ENCODE data around the gene PIR. TPM values are rescaled to one million over a fixed set of nuclear protein-coding genes. Genes with fewer than 3 reads are reported as not detected.

Gene PIR
- total RNA-seq, 1 experiment from 2014 or later = 17.1 TPM

GRCh38 chrX:15399962-15400391 lies 93.2 kb downstream of the PIR start:
- peaks cover 29% of the 10 kb centered on the region for H3K4me1 Mint-ChIP-seq
- H3K27ac Mint-ChIP-seq = no peak overlapping the region
- ChIA-PET POLR2A (interaction anchor here (0.6 kb wide), 1 partner anchor 9 kb away, joined by 7 read pairs; no protein-coding TSS in a partner anchor), CTCF (no interaction called here)
- no peak for DNase-seq (ENCODE audit: low spot score)
- no peak overlapping the region for H3K4me3 Mint-ChIP-seq
- no peaks in the 10 kb centered on the region for H3K27me3 Mint-ChIP-seq (ENCODE audit: low read depth)
- peaks cover 4% of the 10 kb centered on the region for H3K36me3 Mint-ChIP-seq
- ATAC-seq = no peak
- H3K9me3 Mint-ChIP-seq = peaks cover 8% of the 10 kb centered on the region
- TF ChIP-seq TEAD4 (CRISPR knock-in tag; IDR thresholded peaks at IDR 0.05) (no peak), HMGXB4 (CRISPR knock-in tag; IDR thresholded peaks at IDR 0.05) (no peak), CTCF (IDR thresholded peaks at IDR 0.05) (no peak), ZNF138 (CRISPR knock-in tag; conservative IDR thresholded peaks at IDR 0.05) (no peak), MYBL2 (CRISPR knock-in tag; IDR thresholded peaks at IDR 0.05) (no peak), SMAD3 (CRISPR knock-in tag; IDR thresholded peaks at IDR 0.05; ENCODE audit: borderline replicate concordance) (no peak), CBFB (CRISPR knock-in tag; IDR thresholded peaks at IDR 0.05; ENCODE audit: low read depth) (no peak), HMGA2 (CRISPR knock-in tag; IDR thresholded peaks at IDR 0.05) (no peak), PRRX2 (CRISPR knock-in tag; IDR thresholded peaks at IDR 0.05) (no peak), ETV6 (CRISPR knock-in tag; IDR thresholded peaks at IDR 0.05) (no peak), JUN (CRISPR knock-in tag; IDR thresholded peaks at IDR 0.05) (no peak), ATF1 (CRISPR knock-in tag; IDR thresholded peaks at IDR 0.05) (no peak)
- TF ChIP-seq, protein P1, sequence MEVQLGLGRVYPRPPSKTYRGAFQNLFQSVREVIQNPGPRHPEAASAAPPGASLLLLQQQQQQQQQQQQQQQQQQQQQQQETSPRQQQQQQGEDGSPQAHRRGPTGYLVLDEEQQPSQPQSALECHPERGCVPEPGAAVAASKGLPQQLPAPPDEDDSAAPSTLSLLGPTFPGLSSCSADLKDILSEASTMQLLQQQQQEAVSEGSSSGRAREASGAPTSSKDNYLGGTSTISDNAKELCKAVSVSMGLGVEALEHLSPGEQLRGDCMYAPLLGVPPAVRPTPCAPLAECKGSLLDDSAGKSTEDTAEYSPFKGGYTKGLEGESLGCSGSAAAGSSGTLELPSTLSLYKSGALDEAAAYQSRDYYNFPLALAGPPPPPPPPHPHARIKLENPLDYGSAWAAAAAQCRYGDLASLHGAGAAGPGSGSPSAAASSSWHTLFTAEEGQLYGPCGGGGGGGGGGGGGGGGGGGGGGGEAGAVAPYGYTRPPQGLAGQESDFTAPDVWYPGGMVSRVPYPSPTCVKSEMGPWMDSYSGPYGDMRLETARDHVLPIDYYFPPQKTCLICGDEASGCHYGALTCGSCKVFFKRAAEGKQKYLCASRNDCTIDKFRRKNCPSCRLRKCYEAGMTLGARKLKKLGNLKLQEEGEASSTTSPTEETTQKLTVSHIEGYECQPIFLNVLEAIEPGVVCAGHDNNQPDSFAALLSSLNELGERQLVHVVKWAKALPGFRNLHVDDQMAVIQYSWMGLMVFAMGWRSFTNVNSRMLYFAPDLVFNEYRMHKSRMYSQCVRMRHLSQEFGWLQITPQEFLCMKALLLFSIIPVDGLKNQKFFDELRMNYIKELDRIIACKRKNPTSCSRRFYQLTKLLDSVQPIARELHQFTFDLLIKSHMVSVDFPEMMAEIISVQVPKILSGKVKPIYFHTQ (CRISPR knock-in tag; IDR thresholded peaks at IDR 0.05) = no peak
- TF ChIP-seq, protein P2, sequence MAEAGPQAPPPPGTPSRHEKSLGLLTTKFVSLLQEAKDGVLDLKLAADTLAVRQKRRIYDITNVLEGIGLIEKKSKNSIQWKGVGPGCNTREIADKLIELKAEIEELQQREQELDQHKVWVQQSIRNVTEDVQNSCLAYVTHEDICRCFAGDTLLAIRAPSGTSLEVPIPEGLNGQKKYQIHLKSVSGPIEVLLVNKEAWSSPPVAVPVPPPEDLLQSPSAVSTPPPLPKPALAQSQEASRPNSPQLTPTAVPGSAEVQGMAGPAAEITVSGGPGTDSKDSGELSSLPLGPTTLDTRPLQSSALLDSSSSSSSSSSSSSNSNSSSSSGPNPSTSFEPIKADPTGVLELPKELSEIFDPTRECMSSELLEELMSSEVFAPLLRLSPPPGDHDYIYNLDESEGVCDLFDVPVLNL (CRISPR knock-in tag; IDR thresholded peaks at IDR 0.05; ENCODE audit: borderline replicate concordance, low read depth) = no peak

GRCh38 chrX:15398874-15399273 lies 94.3 kb downstream of the PIR start:
- peak overlapping the region; percentile 96 for H3K27ac Mint-ChIP-seq
- peaks cover 4% of the 10 kb centered on the region for H3K36me3 Mint-ChIP-seq
- ChIA-PET POLR2A (no interaction called here), CTCF (no interaction called here)
- H3K4me3 Mint-ChIP-seq = peak overlapping the region; percentile 24; the same call in 1 of the 2 replicates
- TF ChIP-seq ATF2 (CRISPR knock-in tag; IDR thresholded peaks at IDR 0.05; ENCODE audit: borderline replicate concordance, low read depth) = no peak
- no peak for TF ChIP-seq ZSCAN18 (CRISPR knock-in tag; IDR thresholded peaks at IDR 0.05)
- no peak for TF ChIP-seq JAZF1 (CRISPR knock-in tag; IDR thresholded peaks at IDR 0.05)
- no peak for TF ChIP-seq CREM (CRISPR knock-in tag; IDR thresholded peaks at IDR 0.05)
- no peaks in the 10 kb centered on the region for H3K27me3 Mint-ChIP-seq (ENCODE audit: low read depth)
- no peak for DNase-seq (ENCODE audit: low spot score)
- ATAC-seq = no peak
- peaks cover 8% of the 10 kb centered on the region for H3K9me3 Mint-ChIP-seq
- H3K4me1 Mint-ChIP-seq = peaks cover 21% of the 10 kb centered on the region

All from WTC11 (cell line).